GM21447 (cell line): ENCODE data around the gene AGR2.

ENCODE experiments used
- ATAC-seq: cut with Tn5 transposase; IDR thresholded peaks from one replicate; pipeline ENCODE4 v1.9.1; 2021; ENCODE audit not compliant: unreplicated experiment

Gene AGR2

GRCh38 chr7:16813232-16813616, 8.4 kb upstream of the AGR2 start:
- ATAC-seq, result no peak

GRCh38 chr7:16812542-16813231, 7.9 kb upstream of the AGR2 start:
- no peak for ATAC-seq

- ATAC-seq, result no peak
These were observed 6.8 kb upstream of the AGR2 start for GRCh38 chr7:16811551-16811950.

GRCh38 chr7:16810573-16810972, 5.8 kb upstream of the AGR2 start:
- no peak for ATAC-seq

GRCh38 chr7:16810112-16810511, 5.3 kb upstream of the AGR2 start:
- ATAC-seq, result no peak

GRCh38 chr7:16805441-16805840, 642 bp upstream of the AGR2 start:
- no peak for ATAC-seq

DNA sequence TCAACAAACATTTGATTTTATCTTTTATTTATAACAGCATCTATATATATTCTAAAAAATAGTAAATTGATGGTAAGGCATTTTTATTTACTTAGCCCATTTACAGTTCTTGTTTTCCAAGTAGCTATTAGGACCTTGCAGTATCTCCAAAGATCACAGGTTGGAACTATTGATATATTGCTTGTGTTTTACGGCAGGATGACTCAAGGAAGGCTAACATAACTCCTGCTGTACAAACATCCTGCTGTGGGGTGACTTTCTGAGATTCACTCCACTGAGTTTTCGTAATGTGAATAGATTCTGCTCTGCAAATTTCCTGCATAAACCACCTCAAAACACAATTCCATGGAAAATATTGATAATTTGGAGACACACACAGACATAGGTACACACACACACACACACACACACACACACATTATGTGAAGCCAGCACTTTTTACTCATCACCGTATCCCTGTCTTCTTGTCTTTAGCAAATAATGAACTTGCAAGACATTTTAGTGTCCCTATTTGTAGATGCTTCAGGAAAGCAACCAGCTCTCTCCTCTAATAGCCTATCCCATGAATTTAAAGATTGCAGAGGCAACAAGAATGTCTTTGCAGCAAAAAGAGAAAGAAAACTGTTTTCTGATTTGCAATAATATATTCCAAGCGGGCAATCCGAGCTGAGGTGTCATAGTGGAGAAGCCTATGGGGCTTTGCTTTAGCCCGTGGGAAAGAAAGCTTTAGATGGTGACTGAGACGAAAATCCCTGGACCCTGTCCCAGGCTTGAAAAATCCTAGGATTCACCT, 722 bp downstream of the AGR2 start:
- ATAC-seq, result no peak

DNA sequence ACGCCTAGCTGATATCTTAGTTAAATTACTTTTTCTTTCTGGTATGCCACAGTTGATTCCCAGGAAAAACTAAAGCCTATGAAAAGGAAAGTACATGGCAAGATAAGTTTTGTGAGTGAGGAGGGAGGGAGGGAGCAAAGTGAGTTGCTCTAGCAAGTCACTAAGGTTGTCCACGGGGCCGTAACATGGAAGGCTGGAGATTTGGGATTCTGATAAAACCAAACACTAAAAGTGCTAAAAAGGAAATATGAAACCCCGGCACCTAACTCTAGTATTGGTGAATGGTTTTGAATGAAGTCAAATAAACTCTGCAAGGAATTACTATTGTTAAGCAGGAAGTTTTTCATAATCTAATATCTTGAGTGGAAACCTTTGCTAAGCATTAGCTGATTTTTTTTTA, 1.7 kb downstream of the AGR2 start:
- ATAC-seq, result no peak

- ATAC-seq, result no peak
These were observed 3.2 kb downstream of the AGR2 start for GRCh38 chr7:16801579-16801978.

GRCh38 chr7:16801111-16801542, 3.7 kb downstream of the AGR2 start:
- ATAC-seq, result no peak

DNA sequence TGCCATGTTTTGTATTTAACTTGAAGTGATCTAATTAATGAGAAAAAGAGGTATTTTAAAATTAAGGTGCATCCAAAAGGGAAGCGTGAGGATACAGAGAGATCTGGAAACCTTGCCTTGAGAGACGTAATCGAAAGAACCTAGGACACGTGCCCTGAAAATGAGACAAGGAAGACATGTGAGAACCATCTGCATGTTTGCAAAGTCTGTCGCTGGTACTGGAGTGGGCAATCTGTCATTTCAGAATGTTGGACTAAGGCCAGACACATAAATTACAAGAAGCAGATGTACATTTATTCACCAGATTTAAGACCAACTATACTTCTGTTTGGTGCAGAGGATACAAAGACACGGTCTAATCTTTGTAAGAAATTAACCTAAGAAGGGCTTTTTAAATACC, 9.2 kb downstream of the AGR2 start:
- ATAC-seq, result no peak

DNA sequence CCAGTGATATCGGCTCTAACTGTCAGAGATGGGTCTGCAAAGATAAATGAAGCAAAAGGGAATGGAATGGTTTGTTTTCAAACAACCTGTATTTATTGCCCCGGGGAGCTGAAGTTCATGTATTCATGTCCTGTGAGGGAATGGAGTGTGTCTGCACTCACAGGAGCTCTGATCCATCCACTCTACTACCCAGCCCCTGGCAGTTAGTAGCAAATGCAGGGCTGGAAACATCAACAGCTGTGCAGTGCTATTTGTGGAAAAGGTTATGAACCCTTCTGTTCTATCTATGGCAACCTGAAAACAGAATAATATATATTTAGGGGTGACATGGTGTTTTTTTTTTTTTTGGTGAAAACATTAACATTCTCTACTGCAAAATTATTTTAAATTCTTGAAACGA, 9.8 kb downstream of the AGR2 start:
- no peak for ATAC-seq

GRCh38 chr7:16791905-16792698, 12.7 kb downstream of the AGR2 start:
- no peak for ATAC-seq

GRCh38 chr7:16791071-16791470, 13.7 kb downstream of the AGR2 start:
- no peak for ATAC-seq

GRCh38 chr7:16787127-16787526, 17.7 kb downstream of the AGR2 start:
- ATAC-seq, result no peak

- ATAC-seq, result no peak
These were observed 18.5 kb downstream of the AGR2 start for GRCh38 chr7:16786257-16786656.

- no peak for ATAC-seq
These were observed 19.0 kb downstream of the AGR2 start for GRCh38 chr7:16785846-16786245.

DNA sequence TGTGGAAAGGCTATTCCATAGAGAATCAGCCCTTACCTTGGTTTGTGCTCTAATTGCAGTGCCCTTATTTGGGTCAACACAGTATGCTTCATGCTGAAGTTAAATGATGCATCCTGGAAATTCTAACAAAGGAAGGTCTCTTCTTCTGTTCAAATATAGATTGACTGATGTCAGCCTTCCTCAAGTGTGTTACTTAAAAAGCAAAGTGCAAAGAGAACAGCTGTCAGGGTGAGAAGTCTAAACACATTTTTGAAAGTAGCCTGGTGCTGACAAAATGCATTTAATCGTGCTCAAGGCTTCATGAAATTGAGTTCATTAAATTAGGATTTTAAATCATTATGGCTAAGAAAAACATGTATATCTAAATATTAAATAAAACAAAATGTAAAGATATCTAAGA, 19.5 kb downstream of the AGR2 start:
- no peak for ATAC-seq

GRCh38 chr7:16780596-16780995, 24.2 kb downstream of the AGR2 start:
- no peak for ATAC-seq

DNA sequence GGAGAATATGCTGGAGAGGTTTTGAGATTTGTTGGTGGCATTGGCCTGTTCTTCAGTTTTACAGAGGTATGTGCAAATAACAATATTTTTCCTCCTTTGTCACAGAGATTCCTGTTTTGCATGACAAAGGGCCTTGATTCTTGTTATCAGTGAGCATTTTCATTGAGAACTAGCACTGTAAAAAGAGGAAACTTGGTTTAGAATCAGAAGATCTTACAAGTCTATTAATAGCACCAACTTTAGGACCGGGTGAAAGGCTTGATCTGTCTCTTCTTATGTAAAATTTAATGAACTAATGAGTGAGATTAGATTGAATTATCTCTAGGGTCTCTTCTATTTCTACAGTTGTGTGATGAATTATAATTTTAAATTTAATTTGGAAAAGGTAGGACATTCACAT, 25.7 kb downstream of the AGR2 start:
- no peak for ATAC-seq

DNA sequence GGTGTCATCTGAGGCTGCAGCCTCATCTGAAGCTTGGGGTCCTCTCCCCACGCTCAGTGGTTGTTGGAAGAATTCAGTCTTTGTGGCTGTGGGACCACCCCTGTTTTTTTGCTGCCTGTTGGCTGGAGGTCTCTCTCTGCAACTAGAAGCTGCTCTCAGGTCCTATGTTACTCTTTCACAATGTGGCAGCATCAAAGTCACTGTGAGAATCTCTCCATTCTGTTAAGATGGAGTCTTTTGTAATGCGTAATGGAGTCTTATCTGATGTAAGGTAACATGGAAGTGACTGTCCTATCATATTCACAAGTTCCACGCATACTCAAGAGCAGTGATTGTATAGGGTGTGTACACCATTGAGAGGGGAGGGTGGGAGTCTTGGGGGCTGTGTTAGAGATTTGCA, 26.3 kb downstream of the AGR2 start:
- no peak for ATAC-seq

DNA sequence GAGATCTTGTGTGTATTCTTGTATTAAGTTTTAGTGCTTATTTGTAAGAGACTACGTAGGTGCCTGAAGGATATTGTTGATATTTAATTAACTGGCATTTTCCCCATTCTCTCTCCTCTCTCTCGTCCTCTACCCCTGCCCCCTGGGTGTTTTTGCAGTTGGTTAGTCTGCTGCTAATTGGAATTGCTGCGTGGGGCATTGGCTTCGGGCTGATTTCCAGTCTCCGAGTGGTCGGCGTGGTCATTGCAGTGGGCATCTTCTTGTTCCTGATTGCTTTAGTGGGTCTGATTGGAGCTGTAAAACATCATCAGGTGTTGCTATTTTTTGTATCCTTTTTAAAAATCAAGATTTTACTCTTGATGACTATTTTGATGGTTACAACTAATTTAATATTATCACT, 28.7 kb downstream of the AGR2 start:
- no peak for ATAC-seq
